22Rv1 (cell line): ENCODE results near the gene DMD.

ENCODE experiments used
- H3K27ac ChIP-seq: fragments of 450-650 bp; 2 replicates; pipeline ENCODE4 v1.5.1; 2017
- ZFX ChIP-seq: fragments of 450-650 bp; IDR thresholded peaks from 2 replicates; pipeline ENCODE4 v1.6.1; 2017; ENCODE audit warnings: antibody characterized with exemption, borderline replicate concordance
- TF ChIP-seq, protein P1 (sequence below): fragments of 450-650 bp; IDR thresholded peaks from 2 replicates; pipeline ENCODE4 v1.5.1; 2017; ENCODE audit warnings: mild to moderate bottlenecking

DMD gene

DNA sequence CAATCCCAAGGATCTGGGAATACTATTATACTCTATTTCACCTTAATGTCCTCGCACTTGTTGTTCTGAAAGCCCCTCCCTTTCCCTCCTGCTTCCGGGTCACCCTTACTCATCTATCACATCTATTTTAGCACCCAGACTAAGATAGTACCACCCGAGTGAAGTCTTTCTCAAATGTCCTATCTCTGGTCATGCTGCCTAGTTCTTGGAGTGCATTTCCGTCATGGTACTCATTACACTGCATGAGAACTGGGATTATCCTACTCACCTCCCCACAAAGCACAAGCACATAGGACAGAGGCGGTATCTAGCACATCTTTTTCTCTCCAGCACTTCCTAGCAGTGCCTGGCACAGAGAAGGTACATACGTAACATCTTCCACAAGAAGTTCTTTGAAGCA lies 1195.2 kb downstream of the DMD start:
- no peak overlapping the region for H3K27ac ChIP-seq
- TF ChIP-seq ZFX = no peak
- TF ChIP-seq, protein P1, sequence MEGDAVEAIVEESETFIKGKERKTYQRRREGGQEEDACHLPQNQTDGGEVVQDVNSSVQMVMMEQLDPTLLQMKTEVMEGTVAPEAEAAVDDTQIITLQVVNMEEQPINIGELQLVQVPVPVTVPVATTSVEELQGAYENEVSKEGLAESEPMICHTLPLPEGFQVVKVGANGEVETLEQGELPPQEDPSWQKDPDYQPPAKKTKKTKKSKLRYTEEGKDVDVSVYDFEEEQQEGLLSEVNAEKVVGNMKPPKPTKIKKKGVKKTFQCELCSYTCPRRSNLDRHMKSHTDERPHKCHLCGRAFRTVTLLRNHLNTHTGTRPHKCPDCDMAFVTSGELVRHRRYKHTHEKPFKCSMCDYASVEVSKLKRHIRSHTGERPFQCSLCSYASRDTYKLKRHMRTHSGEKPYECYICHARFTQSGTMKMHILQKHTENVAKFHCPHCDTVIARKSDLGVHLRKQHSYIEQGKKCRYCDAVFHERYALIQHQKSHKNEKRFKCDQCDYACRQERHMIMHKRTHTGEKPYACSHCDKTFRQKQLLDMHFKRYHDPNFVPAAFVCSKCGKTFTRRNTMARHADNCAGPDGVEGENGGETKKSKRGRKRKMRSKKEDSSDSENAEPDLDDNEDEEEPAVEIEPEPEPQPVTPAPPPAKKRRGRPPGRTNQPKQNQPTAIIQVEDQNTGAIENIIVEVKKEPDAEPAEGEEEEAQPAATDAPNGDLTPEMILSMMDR = no peak

DNA sequence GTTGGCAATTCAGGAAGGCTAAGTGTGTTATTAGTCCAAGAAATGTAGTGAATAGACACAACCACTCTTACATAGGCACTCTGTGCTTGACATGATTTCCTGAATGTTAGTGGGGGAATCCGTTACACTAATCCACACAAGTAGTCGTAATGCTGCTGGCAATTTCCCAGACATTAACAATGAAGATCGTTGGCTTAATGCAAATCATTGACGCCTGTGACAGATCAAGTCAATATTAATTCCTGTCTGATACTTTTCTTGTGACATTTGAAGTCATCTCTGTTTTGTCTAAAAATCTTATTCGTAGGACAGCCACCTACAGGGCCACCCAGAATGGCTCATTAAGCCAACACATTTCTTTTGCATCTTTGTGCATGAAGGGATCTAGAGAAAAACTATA lies 1200.4 kb downstream of the DMD start:
- TF ChIP-seq, protein P1 = no peak
- TF ChIP-seq ZFX = no peak
- H3K27ac ChIP-seq = no peak overlapping the region

DNA sequence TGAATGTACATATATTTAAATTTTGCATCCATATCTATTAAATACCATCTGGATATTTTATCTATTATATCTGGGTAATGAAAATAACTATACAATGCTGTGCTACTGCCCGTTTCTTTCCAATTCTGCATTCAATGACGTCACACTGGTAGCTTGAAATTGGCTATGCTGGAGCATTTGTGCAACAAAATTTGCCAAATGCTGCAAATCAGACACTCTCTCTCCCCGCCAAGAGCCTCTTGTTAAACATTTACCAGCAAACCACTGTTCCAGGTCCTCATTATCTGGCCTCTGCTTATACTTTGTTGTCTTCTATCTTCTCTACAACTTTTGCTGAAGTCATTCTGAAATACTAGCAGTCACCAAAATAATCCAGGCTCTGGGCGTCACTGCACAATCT lies 1201.1 kb downstream of the DMD start:
- TF ChIP-seq ZFX = no peak
- TF ChIP-seq, protein P1 = no peak
- no peak overlapping the region for H3K27ac ChIP-seq

DNA sequence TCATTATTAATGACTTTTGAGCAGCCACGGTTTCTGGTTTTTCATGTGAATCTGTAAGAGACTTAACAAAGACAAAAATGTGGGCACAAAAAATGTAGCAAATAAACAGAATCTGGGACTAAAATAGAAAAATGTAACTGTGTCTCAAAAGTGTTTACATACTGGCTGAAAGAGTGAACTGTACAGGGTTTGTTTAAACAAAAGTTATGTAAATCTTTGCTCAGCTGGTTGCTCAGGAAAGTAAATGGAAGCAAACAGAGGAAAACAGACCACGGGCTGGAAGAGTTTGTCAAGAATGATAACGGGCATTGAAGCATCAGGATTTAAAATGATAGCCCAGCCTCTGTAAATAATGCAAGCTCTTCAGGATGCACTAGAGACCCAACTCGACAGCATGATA lies 1217.7 kb downstream of the DMD start:
- no peak for TF ChIP-seq ZFX
- TF ChIP-seq, protein P1 = no peak
- H3K27ac ChIP-seq = no peak overlapping the region

DNA sequence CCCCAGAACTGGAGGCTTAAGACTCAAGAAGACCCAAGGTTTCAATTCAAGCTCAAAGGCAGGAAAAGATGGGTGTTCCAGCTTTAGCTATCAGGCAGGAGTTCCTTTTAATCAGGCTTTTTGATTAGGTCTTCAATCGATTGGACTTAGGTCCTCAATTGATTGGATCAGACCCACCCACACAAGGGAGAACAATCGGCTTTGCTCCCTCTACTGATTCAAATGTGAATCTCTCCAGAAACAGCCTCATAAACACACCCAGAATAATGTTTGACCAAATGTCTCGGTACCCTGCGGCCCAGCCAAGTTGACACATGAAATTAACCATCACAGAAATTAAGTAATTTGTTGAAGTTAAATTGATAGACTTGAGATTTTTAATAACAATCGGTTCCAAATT lies 1222.4 kb downstream of the DMD start:
- H3K27ac ChIP-seq = no peak overlapping the region
- TF ChIP-seq ZFX = no peak
- TF ChIP-seq, protein P1 = 0 out of 2 replicates have a peak, but pooled peaks have one; percentile 7

DNA sequence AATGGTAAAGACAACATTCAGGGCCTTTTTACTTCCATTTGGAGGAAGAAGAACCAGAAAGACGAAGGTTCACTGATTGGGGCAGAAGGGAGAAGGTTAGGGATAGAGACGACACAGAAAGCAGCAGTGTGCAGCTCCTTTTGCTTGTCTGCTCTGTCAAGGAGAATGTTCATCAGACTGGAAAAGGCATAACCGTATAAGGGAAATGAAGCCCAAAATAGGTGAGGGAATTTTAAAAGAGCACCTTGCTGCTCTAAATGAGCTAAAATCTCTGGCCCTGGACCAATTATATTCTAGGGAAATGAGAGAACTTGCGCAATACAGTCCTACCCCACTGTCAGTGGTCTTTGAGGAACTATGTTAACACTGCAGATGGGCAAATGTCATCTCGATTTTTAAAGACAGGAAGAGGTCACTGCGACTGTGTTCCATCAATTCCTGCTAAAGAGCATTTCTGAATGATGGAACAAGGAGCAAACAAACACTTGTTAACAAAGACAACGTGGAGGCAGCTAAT lies 1229.7 kb downstream of the DMD start:
- TF ChIP-seq ZFX = no peak
- TF ChIP-seq, protein P1 = no peak
- no peak overlapping the region for H3K27ac ChIP-seq

DNA sequence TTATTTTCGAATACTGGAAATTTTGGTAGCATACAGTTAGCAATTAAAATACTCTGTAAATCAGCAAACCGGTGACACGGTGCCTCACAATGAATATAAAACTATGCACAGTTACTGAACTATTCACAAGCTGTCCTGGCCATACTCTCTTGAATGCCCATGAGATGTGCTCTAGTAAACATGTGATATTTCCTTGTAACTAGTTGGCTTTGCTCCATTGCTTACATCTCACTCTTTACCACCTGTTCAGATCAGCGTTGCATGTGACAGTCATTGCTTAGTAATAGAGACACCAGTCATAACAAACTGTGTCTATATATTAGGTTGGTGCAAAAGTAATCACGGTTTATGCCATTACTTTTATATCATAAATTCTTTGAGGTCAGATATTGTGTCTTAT lies 1241.6 kb downstream of the DMD start:
- no peak overlapping the region for H3K27ac ChIP-seq
- no peak for TF ChIP-seq ZFX
- TF ChIP-seq, protein P1 = no peak
